HG02981 (cell line): ENCODE data around the gene RFX2.
"Not testable (repeated sequence)": the region's sequence is repeated elsewhere in the genome, so short reads cannot be mapped to it uniquely, and the experiment has no call there.

Experiments
- ATAC-seq: cut with Tn5 transposase; IDR thresholded peaks from one replicate; pipeline ENCODE4 v1.9.1; 2021; ENCODE audit warnings: mild to moderate bottlenecking, moderate library complexity; ENCODE audit not compliant: unreplicated experiment

Gene RFX2

GRCh38 chr19:5993648-5994358 lies 116.5 kb downstream of the RFX2 start:
- ATAC-seq: no peak

- ATAC-seq: no peak
These were observed 117.1 kb downstream of the RFX2 start for GRCh38 chr19:5993201-5993600.

GRCh38 chr19:5992756-5993155 lies 117.5 kb downstream of the RFX2 start:
- no peak for ATAC-seq

GRCh38 chr19:5991244-5991838 lies 119.0 kb downstream of the RFX2 start:
- ATAC-seq: no peak

- no peak for ATAC-seq
These were observed 120.0 kb downstream of the RFX2 start for GRCh38 chr19:5990289-5990797.

GRCh38 chr19:5989388-5990074 lies 120.8 kb downstream of the RFX2 start:
- ATAC-seq: no peak

- ATAC-seq: no peak
These were observed 121.5 kb downstream of the RFX2 start for GRCh38 chr19:5988517-5989387.

GRCh38 chr19:5987077-5987818 lies 123.1 kb downstream of the RFX2 start:
- no peak for ATAC-seq

GRCh38 chr19:5985837-5986236 lies 124.5 kb downstream of the RFX2 start:
- not testable (repeated sequence) for ATAC-seq

GRCh38 chr19:5985098-5985783 lies 125.1 kb downstream of the RFX2 start:
- ATAC-seq: no peak

- no peak for ATAC-seq
These were observed 125.7 kb downstream of the RFX2 start for GRCh38 chr19:5984600-5984999.

- ATAC-seq: no peak
These were observed 126.8 kb downstream of the RFX2 start for GRCh38 chr19:5983367-5983955.

- ATAC-seq: no peak
These were observed 131.4 kb downstream of the RFX2 start for GRCh38 chr19:5978606-5979552.

GRCh38 chr19:5977785-5978605 lies 132.3 kb downstream of the RFX2 start, which contains the start of gene RANBP3:
Gene RANBP3, minus strand, starts transcription at chr19:5978140. Its CDS starts 58 bp downstream, at chr19:5978082.
- ATAC-seq: peak; percentile 90

GRCh38 chr19:5977222-5977784 lies 133.0 kb downstream of the RFX2 start:
- peak; percentile 3 for ATAC-seq

- ATAC-seq: no peak
These were observed 133.5 kb downstream of the RFX2 start for GRCh38 chr19:5976768-5977167.

GRCh38 chr19:5975388-5975728 lies 134.9 kb downstream of the RFX2 start:
- ATAC-seq: no peak
